GM12801 (cell line): ENCODE results near the gene MAX.

ENCODE experiments used
- TF ChIP-seq, protein P1 (sequence below): IDR thresholded peaks from one replicate; pipeline ENCODE4 v1.5.1; 2011; ENCODE audit warnings: control low read depth; ENCODE audit not compliant: insufficient read length; ENCODE audit errors: extremely low read depth

MAX gene

DNA sequence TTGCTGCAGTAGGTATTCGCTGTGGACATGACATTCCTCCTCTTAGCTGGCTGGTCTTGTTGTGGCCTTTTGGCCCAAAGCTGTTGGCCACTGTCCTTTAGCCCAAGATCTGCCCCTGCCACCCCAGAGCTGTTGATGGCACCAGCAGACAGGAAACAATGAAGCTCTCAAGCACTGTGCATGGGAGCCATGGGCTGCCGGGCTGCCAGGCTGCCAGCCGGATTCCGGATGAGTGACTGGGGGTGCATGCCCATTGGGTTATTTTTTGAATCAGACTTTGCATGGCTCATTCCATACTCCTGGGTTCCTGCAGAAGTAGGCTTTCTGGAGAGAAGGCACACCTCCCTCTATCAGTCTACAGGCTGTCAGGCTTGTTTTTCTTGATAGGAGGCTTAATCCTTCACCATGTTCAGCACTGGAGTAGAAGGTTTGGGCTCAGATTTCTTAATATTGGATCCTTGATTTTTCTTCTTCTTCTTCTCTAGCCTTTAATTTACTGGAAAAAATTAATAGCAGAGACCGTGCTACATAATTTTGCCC lies 32.4 kb downstream of the MAX start:
- TF ChIP-seq, protein P1, sequence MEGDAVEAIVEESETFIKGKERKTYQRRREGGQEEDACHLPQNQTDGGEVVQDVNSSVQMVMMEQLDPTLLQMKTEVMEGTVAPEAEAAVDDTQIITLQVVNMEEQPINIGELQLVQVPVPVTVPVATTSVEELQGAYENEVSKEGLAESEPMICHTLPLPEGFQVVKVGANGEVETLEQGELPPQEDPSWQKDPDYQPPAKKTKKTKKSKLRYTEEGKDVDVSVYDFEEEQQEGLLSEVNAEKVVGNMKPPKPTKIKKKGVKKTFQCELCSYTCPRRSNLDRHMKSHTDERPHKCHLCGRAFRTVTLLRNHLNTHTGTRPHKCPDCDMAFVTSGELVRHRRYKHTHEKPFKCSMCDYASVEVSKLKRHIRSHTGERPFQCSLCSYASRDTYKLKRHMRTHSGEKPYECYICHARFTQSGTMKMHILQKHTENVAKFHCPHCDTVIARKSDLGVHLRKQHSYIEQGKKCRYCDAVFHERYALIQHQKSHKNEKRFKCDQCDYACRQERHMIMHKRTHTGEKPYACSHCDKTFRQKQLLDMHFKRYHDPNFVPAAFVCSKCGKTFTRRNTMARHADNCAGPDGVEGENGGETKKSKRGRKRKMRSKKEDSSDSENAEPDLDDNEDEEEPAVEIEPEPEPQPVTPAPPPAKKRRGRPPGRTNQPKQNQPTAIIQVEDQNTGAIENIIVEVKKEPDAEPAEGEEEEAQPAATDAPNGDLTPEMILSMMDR = no peak

DNA sequence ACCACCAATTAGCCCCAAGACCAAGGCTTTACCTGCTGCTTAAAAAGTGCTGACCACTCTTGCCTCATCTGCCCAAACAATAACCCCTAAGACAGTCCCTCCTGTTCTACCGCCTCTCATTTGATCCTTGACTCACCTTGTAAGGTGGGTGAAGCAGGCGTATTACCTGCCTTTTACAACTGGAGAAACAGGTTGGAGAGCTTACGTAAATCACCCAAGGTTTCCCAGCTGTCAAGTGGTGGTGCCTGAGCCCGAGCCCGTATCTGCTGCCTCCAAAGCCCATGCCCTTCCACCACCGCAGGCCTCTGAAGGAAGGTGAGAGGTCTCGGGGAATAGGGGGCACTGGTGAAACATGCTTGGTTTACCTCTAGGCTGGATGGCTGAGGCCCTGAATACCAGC lies 36.6 kb downstream of the MAX start:
- TF ChIP-seq, protein P1 = no peak

DNA sequence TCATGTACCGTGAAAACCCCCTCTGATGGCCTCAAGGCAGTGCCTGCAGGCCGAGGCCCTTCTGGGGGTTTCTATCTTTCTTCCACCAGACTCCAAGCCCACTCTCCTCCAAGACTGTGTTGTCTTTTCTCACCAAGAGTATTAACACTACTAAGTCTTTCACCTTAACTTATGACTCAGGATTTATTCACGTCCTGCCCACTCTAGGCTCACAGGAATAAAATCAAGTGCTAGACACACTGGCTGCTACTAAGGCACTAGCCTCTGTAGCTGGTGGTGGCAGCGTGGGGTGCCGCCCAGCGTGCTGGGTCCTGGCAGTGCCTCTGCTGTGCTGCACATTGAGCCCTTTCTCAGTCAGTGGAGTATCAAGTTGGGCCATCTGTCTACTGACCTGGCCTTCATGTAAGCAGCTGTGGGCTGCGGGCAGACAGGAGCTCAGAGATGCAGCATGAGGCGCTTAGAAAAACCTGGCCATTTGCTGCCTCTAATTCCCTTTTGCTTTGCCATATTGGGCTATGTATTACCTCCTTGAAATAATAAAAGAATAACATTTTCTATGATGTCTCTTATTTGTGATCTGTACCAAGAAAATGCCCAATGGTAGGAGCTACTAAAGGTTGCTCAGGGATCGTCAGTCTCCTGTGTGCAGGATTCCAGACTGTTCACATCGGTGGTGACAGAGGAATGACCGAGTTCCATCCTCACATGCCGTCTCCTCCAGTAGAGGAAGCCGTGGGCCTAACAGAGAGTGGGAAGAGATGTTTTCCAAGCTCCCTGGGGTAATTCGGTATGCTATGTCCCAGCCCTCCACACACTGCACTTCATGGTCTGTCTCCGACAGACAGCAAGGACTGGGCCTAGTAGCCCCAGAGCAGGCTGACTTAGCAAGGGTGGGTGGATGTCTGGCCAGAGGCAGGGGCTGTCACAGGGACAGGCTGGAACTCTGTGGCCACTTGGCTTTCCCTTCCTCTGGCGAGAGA lies 39.9 kb downstream of the MAX start:
- TF ChIP-seq, protein P1 = no peak

DNA sequence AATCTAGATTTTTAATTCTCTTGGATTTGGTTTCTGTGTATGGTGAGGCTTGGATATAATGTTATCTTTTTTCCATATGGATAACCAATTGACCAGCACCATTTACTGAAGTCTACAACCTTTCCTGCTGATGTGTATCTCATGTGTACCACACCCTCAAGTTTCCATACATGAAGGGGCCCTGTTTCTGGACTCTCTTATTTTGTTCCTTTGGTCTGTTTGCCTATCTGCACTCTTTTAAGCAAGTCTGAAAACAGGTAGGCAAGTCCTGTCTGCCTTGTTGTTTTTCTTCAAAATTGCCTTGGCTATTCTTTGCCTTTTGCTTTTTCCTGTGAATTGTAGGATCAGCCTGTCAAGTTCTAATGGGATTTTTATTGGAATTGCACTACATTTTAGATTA lies 44.6 kb downstream of the MAX start:
- TF ChIP-seq, protein P1 = no peak

DNA sequence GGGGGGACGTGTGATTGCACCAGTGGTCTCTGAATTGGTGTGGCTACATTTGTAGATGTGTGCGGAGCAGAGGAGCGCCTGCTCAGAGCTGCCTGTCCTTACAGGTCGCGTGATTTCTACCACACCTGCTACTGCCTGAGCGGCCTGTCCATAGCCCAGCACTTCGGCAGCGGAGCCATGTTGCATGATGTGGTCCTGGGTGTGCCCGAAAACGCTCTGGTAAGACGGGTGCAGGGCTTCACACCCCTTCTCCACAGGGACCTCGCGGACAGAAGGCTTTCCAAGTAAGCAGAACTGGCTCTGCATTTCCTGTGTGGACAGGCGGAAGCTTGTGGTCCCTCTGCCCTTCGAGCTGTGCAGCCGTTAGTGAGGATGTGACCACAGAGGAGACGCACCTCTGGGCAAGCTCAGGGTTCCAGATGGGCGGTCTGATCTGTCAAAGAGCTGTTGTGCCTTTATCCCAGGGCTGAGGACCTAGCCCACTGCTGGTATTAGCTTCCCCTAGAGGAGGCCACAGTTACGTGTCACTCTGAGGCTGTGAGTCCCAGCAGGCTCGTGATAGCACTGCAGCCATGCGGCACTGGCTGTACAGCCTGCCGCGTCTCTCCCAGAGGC lies 47.7 kb downstream of the MAX start:
- TF ChIP-seq, protein P1 = no peak

DNA sequence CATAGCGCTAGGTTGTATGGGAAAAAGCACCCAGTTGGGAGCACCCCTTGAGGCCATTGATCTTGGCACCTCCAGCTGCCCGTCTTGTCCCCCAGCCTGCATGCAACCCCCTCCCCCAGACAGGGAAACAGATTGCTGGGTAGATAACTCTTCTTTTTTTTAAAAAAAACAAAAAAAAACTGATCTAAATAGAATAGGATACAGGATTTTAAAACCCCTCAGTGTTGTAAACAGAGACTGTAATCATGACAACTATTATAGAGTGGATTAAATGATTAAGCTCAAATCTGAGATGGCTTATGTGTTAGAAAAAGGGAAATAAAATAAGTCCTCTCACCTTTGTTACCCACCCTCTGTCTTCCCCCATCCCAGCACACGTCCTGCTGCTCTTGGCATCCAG lies 48.9 kb downstream of the MAX start:
- TF ChIP-seq, protein P1 = no peak

DNA sequence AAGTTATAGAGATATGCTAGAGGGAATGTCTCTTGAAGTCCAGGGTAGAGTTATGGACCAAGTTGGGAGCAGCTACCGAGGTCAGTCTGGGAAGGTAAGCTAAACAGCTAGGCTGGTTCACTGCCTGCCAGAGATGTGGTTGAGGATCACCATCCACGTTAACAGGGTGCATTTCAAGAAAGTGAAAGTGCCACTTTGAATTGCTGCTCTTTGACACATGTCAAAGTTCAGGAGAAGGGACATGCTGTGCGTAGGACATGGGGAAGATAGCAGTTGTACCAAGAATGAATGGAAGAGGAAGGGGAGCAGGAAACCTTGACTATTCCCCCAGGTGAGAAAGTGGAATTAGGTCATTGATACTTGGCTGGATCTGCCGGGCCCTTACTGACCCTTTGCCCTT lies 49.5 kb downstream of the MAX start:
- TF ChIP-seq, protein P1 = no peak
